ENCODE results near the gene PHKG1.

DNA sequence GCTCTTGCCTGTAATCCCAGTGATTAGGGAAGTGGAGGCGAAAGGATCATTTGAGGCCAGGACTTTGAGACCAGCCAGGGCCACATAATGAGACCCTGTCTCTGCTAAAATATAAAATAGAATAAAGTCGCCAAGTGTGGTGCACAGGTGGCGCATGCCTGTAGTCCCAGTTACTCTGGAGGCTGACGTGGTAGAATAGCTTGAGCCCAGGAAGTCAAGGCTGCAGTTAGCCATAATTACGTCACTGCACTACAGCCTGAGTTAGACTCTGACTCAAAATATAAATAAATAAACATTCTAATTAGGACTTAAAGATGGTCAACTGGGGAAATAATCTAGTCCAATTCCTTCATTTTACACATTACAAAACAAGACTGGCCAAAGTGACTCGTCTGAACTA, 12.8 kb upstream of the PHKG1 start:
- TF ChIP-seq, protein P1, sequence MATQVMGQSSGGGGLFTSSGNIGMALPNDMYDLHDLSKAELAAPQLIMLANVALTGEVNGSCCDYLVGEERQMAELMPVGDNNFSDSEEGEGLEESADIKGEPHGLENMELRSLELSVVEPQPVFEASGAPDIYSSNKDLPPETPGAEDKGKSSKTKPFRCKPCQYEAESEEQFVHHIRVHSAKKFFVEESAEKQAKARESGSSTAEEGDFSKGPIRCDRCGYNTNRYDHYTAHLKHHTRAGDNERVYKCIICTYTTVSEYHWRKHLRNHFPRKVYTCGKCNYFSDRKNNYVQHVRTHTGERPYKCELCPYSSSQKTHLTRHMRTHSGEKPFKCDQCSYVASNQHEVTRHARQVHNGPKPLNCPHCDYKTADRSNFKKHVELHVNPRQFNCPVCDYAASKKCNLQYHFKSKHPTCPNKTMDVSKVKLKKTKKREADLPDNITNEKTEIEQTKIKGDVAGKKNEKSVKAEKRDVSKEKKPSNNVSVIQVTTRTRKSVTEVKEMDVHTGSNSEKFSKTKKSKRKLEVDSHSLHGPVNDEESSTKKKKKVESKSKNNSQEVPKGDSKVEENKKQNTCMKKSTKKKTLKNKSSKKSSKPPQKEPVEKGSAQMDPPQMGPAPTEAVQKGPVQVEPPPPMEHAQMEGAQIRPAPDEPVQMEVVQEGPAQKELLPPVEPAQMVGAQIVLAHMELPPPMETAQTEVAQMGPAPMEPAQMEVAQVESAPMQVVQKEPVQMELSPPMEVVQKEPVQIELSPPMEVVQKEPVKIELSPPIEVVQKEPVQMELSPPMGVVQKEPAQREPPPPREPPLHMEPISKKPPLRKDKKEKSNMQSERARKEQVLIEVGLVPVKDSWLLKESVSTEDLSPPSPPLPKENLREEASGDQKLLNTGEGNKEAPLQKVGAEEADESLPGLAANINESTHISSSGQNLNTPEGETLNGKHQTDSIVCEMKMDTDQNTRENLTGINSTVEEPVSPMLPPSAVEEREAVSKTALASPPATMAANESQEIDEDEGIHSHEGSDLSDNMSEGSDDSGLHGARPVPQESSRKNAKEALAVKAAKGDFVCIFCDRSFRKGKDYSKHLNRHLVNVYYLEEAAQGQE (IDR thresholded peaks at IDR 0.05; ENCODE audit: low read depth, low read length) = no peak
- TF ChIP-seq, protein P2, sequence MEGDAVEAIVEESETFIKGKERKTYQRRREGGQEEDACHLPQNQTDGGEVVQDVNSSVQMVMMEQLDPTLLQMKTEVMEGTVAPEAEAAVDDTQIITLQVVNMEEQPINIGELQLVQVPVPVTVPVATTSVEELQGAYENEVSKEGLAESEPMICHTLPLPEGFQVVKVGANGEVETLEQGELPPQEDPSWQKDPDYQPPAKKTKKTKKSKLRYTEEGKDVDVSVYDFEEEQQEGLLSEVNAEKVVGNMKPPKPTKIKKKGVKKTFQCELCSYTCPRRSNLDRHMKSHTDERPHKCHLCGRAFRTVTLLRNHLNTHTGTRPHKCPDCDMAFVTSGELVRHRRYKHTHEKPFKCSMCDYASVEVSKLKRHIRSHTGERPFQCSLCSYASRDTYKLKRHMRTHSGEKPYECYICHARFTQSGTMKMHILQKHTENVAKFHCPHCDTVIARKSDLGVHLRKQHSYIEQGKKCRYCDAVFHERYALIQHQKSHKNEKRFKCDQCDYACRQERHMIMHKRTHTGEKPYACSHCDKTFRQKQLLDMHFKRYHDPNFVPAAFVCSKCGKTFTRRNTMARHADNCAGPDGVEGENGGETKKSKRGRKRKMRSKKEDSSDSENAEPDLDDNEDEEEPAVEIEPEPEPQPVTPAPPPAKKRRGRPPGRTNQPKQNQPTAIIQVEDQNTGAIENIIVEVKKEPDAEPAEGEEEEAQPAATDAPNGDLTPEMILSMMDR (IDR thresholded peaks at IDR 0.05 in 2 of 3, conservative IDR thresholded peaks at IDR 0.05 in 1 of 3; ENCODE audit: control insufficient read depth in 2 of 3, extremely low read depth in 1 of 3, insufficient read depth in 1 of 3, low read depth in 3 of 3, low read length in 3 of 3) = no peak
- no peak for TF ChIP-seq GABPA (IDR thresholded peaks at IDR 0.05; ENCODE audit: low read depth)
